ENCODE results near the gene CDCA8.

CDCA8 gene

DNA sequence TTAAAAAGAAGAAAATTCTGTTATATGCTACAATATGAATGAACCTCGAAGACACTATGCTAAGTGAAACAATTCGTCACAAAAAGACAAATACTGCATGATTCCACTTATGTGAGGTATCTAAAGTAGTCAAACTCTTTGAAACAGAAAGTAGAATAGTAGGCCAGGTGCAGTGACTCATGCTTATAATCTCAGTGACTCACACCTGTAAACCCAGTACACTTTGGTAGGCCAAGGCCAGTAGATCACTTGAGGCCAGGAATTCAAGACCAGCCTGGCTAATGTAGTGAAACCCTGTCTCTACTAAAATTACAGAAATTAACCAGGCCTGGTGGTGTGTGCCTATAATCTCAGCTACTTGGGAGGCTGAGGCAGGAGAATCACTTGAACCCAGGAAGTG lies 46.9 kb downstream of the CDCA8 start:
- TF ChIP-seq, protein P1, sequence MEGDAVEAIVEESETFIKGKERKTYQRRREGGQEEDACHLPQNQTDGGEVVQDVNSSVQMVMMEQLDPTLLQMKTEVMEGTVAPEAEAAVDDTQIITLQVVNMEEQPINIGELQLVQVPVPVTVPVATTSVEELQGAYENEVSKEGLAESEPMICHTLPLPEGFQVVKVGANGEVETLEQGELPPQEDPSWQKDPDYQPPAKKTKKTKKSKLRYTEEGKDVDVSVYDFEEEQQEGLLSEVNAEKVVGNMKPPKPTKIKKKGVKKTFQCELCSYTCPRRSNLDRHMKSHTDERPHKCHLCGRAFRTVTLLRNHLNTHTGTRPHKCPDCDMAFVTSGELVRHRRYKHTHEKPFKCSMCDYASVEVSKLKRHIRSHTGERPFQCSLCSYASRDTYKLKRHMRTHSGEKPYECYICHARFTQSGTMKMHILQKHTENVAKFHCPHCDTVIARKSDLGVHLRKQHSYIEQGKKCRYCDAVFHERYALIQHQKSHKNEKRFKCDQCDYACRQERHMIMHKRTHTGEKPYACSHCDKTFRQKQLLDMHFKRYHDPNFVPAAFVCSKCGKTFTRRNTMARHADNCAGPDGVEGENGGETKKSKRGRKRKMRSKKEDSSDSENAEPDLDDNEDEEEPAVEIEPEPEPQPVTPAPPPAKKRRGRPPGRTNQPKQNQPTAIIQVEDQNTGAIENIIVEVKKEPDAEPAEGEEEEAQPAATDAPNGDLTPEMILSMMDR (IDR thresholded peaks at IDR 0.05; ENCODE audit: low read depth, low read length, missing control alignments): no peak
- in situ Hi-C loops (cut with HindIII; ENCODE audit: low sequenced_read_pairs): no loop called here
- H3K4me3 ChIP-seq (ENCODE audit: low read depth, low read length): no peak overlapping the region
- no peak for DNase-seq (ENCODE audit: low read depth)

DNA sequence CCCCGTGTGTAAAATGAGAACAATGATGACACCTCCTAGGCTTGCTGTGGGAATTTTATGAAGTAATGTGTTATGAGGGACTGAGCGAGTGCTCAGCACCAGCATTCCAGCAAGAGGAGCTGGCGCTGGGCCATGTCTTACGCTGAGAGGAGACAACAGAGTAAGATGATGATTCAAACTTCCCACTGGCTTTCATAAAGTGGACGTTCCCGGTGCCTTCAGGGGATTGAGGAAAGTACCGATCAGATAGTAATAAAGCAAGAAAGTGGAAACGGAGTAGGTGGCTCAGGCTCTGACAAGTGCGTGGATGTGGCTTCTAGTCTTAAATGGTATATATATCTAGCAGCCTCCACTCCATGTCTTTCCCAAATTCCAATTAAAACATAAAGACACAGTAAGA lies 48.8 kb downstream of the CDCA8 start:
- DNase-seq (ENCODE audit: low read depth): no peak
- TF ChIP-seq, protein P1 (IDR thresholded peaks at IDR 0.05; ENCODE audit: low read depth, low read length, missing control alignments): no peak
- no peak overlapping the region for H3K4me3 ChIP-seq (ENCODE audit: low read depth, low read length)
- in situ Hi-C loops (cut with HindIII; ENCODE audit: low sequenced_read_pairs): no loop called here

DNA sequence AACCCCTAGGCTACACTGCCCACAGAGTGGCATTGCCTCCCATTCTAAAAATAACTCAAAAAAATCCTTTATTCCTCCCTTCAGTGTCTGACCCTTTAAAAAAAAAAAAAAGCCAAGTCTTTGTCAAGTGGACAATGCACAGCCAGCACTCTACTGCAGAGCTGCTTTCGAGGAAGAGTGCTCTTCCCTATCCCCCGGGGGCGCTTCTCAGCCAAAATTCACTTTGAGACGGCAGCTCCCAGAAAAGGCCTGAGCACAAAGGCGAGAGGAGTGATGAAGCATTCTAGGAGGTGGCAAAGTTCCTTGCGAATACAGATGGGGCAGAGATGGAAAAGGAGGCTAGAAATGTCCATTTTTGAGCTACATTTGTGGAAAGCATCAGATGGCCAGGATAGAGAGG lies 49.3 kb downstream of the CDCA8 start:
- H3K4me3 ChIP-seq (ENCODE audit: low read depth, low read length): no peak overlapping the region
- in situ Hi-C loops (cut with HindIII; ENCODE audit: low sequenced_read_pairs): no loop called here
- DNase-seq (ENCODE audit: low read depth): no peak
- TF ChIP-seq, protein P1 (IDR thresholded peaks at IDR 0.05; ENCODE audit: low read depth, low read length, missing control alignments): no peak

DNA sequence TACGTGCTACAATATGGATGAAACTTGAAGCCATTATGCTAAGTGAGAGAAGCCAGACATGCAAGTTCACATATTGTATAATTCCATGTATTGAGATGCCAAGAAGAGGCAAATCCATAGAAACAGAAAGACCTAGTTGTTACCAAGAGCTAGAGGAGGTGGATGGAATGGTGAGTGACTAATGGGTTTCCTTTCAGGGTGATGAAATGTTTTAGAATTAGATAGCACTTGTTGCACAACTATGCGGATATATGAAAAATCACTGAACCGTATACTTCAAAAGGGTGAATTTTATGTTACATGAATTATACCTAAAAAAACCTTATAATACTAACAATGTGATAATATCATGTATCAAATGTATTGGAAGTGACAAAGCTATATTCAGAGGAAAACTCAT lies 54.5 kb downstream of the CDCA8 start:
- in situ Hi-C loops (cut with HindIII; ENCODE audit: low sequenced_read_pairs): no loop called here
- no peak for DNase-seq (ENCODE audit: low read depth)
- H3K4me3 ChIP-seq (ENCODE audit: low read depth, low read length): no peak overlapping the region
- TF ChIP-seq, protein P1 (IDR thresholded peaks at IDR 0.05; ENCODE audit: low read depth, low read length, missing control alignments): no peak

DNA sequence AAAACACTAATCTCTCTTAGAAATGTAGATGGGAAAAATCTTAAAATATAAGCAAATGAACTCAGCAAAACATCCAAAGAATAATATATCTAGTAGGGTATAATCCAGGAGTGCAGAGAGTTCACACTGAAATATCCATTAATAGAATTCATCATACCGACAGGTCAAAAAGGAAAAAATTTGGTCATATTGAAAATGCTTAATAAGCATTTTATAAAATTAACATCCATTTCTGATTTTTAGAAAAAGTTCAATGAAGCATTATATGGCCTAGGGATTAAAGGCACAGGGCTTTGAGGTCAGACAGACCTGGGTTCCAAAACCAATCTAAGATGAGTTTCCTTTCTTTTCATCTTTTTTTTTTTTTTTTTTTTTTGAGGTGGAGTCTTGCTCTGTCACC lies 56.2 kb downstream of the CDCA8 start:
- TF ChIP-seq, protein P1 (IDR thresholded peaks at IDR 0.05; ENCODE audit: low read depth, low read length, missing control alignments): no peak
- DNase-seq (ENCODE audit: low read depth): no peak
- in situ Hi-C loops (cut with HindIII; ENCODE audit: low sequenced_read_pairs): no loop called here
- no peak overlapping the region for H3K4me3 ChIP-seq (ENCODE audit: low read depth, low read length)

DNA sequence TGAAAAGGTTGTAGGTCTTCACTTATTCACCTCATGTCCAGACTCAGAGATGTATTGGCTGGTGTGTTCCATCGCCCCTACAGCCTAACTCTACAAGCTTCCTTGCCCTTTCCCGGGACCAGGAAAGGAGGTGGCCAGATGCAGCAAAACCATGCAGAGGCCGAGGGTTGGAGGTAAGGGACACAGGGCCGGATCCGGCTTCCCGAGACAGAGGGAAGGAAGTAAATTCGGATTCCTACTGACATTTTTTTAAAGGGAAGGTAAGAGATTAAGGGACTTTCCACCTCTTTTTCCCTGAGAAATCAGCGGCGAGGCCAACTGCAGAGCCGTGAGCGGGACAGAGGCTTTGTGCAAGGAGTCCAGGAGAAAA lies 59.9 kb downstream of the CDCA8 start:
- no peak for DNase-seq (ENCODE audit: low read depth)
- in situ Hi-C loops (cut with HindIII; ENCODE audit: low sequenced_read_pairs): no loop called here
- TF ChIP-seq, protein P1 (IDR thresholded peaks at IDR 0.05; ENCODE audit: low read depth, low read length, missing control alignments): no peak
- no peak overlapping the region for H3K4me3 ChIP-seq (ENCODE audit: low read depth, low read length)

Measured in astrocyte of the cerebellum (primary cell).